ENCODE data around the gene CAMSAP1.
"Not testable (repeated sequence)": the region's sequence is repeated elsewhere in the genome, so short reads cannot be mapped to it uniquely, and the experiment has no call there.

The CAMSAP1 gene

GRCh38 chr9:135916227-135916626 lies 8.9 kb upstream of the CAMSAP1 start:
- Histone ChIP-seq H3K79me1 (replicated peaks; ENCODE audit: low read length, poor library complexity, severe bottlenecking) (peaks cover 25% of the 10 kb centered on the region), H3K4me3 (ENCODE audit: insufficient read depth in 1 of 2, low read depth in 1 of 2, low read length in 2 of 2) (peak overlapping the region in 1 of 2 experiments; percentile 7), H3K9me3 (ENCODE audit: control insufficient read depth, low read length) (peaks cover 49% of the 10 kb centered on the region), H3K36me3 (ENCODE audit: control insufficient read depth in 1 of 2, insufficient read depth in 2 of 2, low read depth in 1 of 2, low read length in 2 of 2) (peaks cover 39 to 49% of the 10 kb centered on the region in 2 experiments)
- 98% methylated on average over 12 of the region's 12 CpGs for WGBS
- H2AFZ ChIP-seq (ENCODE audit: low read depth, low read length); DNase-seq; H2BK12ac ChIP-seq (ENCODE audit: low read length in 2 of 2); H4K91ac ChIP-seq (ENCODE audit: low read length); H3K9ac ChIP-seq (ENCODE audit: low read length); H3K27me3 ChIP-seq (ENCODE audit: control insufficient read depth in 1 of 2, insufficient read depth in 1 of 2, low read length in 2 of 2); H2AK5ac ChIP-seq (ENCODE audit: low read length, severe bottlenecking); H2BK15ac ChIP-seq (ENCODE audit: low read depth, poor library complexity, severe bottlenecking); H3K23ac ChIP-seq (ENCODE audit: low read length in 2 of 2); H3K27ac ChIP-seq (ENCODE audit: low read length, poor library complexity, severe bottlenecking); H3K18ac ChIP-seq (ENCODE audit: low read depth in 1 of 2, low read length in 2 of 2); H3K14ac ChIP-seq (ENCODE audit: low read length in 2 of 2); H4K8ac ChIP-seq (ENCODE audit: low read length); H2BK5ac ChIP-seq (ENCODE audit: low read depth, low read length, poor library complexity, severe bottlenecking); H2BK120ac ChIP-seq (ENCODE audit: low read depth, low read length); H3K4me1 ChIP-seq (ENCODE audit: control insufficient read depth, insufficient read depth, low read depth, low read length); H3K4ac ChIP-seq (ENCODE audit: low read depth in 1 of 2, low read length in 2 of 2); H3K4me2 ChIP-seq (ENCODE audit: low read length, poor library complexity, severe bottlenecking): not testable (repeated sequence)

DNA sequence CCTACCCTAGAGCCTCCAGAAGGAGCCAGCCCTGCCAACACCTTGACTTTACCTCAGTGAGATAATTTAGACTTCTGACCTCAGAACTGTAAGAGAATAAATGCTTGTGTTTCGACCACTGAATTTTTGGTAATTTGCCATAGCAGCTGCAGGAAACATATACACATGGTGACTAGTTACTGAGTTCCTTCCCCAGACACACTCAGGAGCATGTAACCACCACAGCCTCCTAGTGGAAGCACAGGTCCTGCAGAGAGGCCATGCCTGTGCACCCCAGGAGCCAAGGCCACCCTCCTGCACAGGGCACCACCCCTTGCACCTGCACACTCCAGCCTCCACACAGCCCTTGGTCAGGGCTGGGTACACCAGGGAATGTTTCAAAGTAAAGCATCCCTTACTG lies 7.6 kb upstream of the CAMSAP1 start:
- Histone ChIP-seq H3K9me3 (ENCODE audit: control insufficient read depth, low read length) (peaks cover 57% of the 10 kb centered on the region), H3K27me3 (ENCODE audit: control insufficient read depth in 1 of 2, insufficient read depth in 1 of 2, low read length in 2 of 2) (no peaks in the 10 kb centered on the region), H3K14ac (ENCODE audit: low read length in 2 of 2) (no peak overlapping the region), H4K91ac (ENCODE audit: low read length) (no peak overlapping the region), H2BK15ac (ENCODE audit: low read depth, poor library complexity, severe bottlenecking) (no peak overlapping the region), H3K4ac (ENCODE audit: low read depth in 1 of 2, low read length in 2 of 2) (no peak overlapping the region), H2AFZ (ENCODE audit: low read depth, low read length) (no peak overlapping the region), H2AK5ac (ENCODE audit: low read length, severe bottlenecking) (no peak overlapping the region), H3K23ac (ENCODE audit: low read length in 2 of 2) (no peak overlapping the region), H2BK120ac (ENCODE audit: low read depth, low read length) (no peak overlapping the region), H3K36me3 (ENCODE audit: control insufficient read depth in 1 of 2, insufficient read depth in 2 of 2, low read depth in 1 of 2, low read length in 2 of 2) (peaks cover 45 to 62% of the 10 kb centered on the region in 2 experiments), H3K4me2 (ENCODE audit: low read length, poor library complexity, severe bottlenecking) (no peak overlapping the region), H4K8ac (ENCODE audit: low read length) (no peak overlapping the region), H3K18ac (ENCODE audit: low read depth in 1 of 2, low read length in 2 of 2) (no peak overlapping the region), H2BK5ac (ENCODE audit: low read depth, low read length, poor library complexity, severe bottlenecking) (no peak overlapping the region), H3K79me1 (replicated peaks; ENCODE audit: low read length, poor library complexity, severe bottlenecking) (peaks cover 31% of the 10 kb centered on the region), H2BK12ac (ENCODE audit: low read length in 2 of 2) (no peak overlapping the region), H3K9ac (ENCODE audit: low read length) (no peak overlapping the region), H3K4me3 (ENCODE audit: insufficient read depth in 1 of 2, low read depth in 1 of 2, low read length in 2 of 2) (peak overlapping the region in 1 of 2 experiments; percentile 7), H3K27ac (ENCODE audit: low read length, poor library complexity, severe bottlenecking) (no peak overlapping the region), H3K4me1 (ENCODE audit: control insufficient read depth, insufficient read depth, low read depth, low read length) (no peaks in the 10 kb centered on the region)
- no peak for DNase-seq
- 100% methylated on average over 1 of the region's 1 CpG for WGBS

- not testable (repeated sequence) for H4K8ac ChIP-seq (ENCODE audit: low read length); H4K91ac ChIP-seq (ENCODE audit: low read length); H3K4ac ChIP-seq (ENCODE audit: low read depth in 1 of 2, low read length in 2 of 2); H2AFZ ChIP-seq (ENCODE audit: low read depth, low read length); H2BK15ac ChIP-seq (ENCODE audit: low read depth, poor library complexity, severe bottlenecking); H3K4me2 ChIP-seq (ENCODE audit: low read length, poor library complexity, severe bottlenecking); H3K9ac ChIP-seq (ENCODE audit: low read length); H2BK5ac ChIP-seq (ENCODE audit: low read depth, low read length, poor library complexity, severe bottlenecking); DNase-seq; H3K14ac ChIP-seq (ENCODE audit: low read length in 2 of 2); H3K18ac ChIP-seq (ENCODE audit: low read depth in 1 of 2, low read length in 2 of 2); H3K4me3 ChIP-seq (ENCODE audit: insufficient read depth in 1 of 2, low read depth in 1 of 2, low read length in 2 of 2); H2BK12ac ChIP-seq (ENCODE audit: low read length in 2 of 2); H3K23ac ChIP-seq (ENCODE audit: low read length in 2 of 2); H2AK5ac ChIP-seq (ENCODE audit: low read length, severe bottlenecking); H3K27me3 ChIP-seq (ENCODE audit: control insufficient read depth in 1 of 2, insufficient read depth in 1 of 2, low read length in 2 of 2); H3K27ac ChIP-seq (ENCODE audit: low read length, poor library complexity, severe bottlenecking); H2BK120ac ChIP-seq (ENCODE audit: low read depth, low read length)
- whole genome bisulfite sequencing, result 95% methylated on average over 9 of the region's 9 CpGs
- Histone ChIP-seq H3K36me3 (ENCODE audit: control insufficient read depth in 1 of 2, insufficient read depth in 2 of 2, low read depth in 1 of 2, low read length in 2 of 2) (peaks cover 43 to 70% of the 10 kb centered on the region in 2 experiments), H3K9me3 (ENCODE audit: control insufficient read depth, low read length) (peaks cover 40% of the 10 kb centered on the region), H3K79me1 (replicated peaks; ENCODE audit: low read length, poor library complexity, severe bottlenecking) (peaks cover 41% of the 10 kb centered on the region), H3K4me1 (ENCODE audit: control insufficient read depth, insufficient read depth, low read depth, low read length) (peaks cover 11% of the 10 kb centered on the region)
These were observed 3.9 kb upstream of the CAMSAP1 start for GRCh38 chr9:135911233-135911632.

DNA sequence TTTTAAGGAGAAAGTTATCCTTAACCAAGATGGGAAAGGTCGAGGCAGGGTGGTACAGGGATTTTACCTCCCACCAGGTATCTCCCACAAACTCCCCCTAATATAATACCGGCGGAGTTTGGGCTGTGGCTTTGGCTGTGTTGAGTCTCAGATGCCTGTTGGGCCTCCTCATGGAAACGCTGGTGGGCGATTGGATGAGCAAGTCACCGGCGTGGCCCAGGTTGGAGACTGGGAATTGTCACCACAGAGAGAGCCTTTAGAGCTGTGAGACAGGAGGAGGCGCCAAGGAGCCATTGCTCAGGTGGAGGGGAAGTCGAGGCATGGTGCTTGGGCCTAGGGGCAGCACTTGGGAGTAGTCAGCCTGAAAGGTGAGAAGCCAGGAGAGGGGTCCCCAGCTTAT lies 3.4 kb upstream of the CAMSAP1 start:
- Histone ChIP-seq H3K18ac (ENCODE audit: low read depth in 1 of 2, low read length in 2 of 2) (no peak overlapping the region), H4K91ac (ENCODE audit: low read length) (no peak overlapping the region), H2AK5ac (ENCODE audit: low read length, severe bottlenecking) (no peak overlapping the region), H3K23ac (ENCODE audit: low read length in 2 of 2) (no peak overlapping the region), H3K36me3 (ENCODE audit: control insufficient read depth in 1 of 2, insufficient read depth in 2 of 2, low read depth in 1 of 2, low read length in 2 of 2) (peaks cover 41 to 65% of the 10 kb centered on the region in 2 experiments), H3K14ac (ENCODE audit: low read length in 2 of 2) (no peak overlapping the region), H2BK5ac (ENCODE audit: low read depth, low read length, poor library complexity, severe bottlenecking) (no peak overlapping the region), H3K79me1 (replicated peaks; ENCODE audit: low read length, poor library complexity, severe bottlenecking) (peaks cover 41% of the 10 kb centered on the region), H4K8ac (ENCODE audit: low read length) (no peak overlapping the region), H2BK120ac (ENCODE audit: low read depth, low read length) (no peak overlapping the region), H3K9ac (ENCODE audit: low read length) (no peak overlapping the region), H2BK12ac (ENCODE audit: low read length in 2 of 2) (no peak overlapping the region), H3K4me1 (ENCODE audit: control insufficient read depth, insufficient read depth, low read depth, low read length) (peaks cover 11% of the 10 kb centered on the region), H3K27me3 (ENCODE audit: control insufficient read depth in 1 of 2, insufficient read depth in 1 of 2, low read length in 2 of 2) (no peaks in the 10 kb centered on the region), H3K9me3 (ENCODE audit: control insufficient read depth, low read length) (peaks cover 35% of the 10 kb centered on the region), H2AFZ (ENCODE audit: low read depth, low read length) (no peak overlapping the region), H3K4me2 (ENCODE audit: low read length, poor library complexity, severe bottlenecking) (no peak overlapping the region), H3K27ac (ENCODE audit: low read length, poor library complexity, severe bottlenecking) (no peak overlapping the region), H3K4me3 (ENCODE audit: insufficient read depth in 1 of 2, low read depth in 1 of 2, low read length in 2 of 2) (no peak overlapping the region), H2BK15ac (ENCODE audit: low read depth, poor library complexity, severe bottlenecking) (no peak overlapping the region), H3K4ac (ENCODE audit: low read depth in 1 of 2, low read length in 2 of 2) (no peak overlapping the region)
- DNase-seq, result no peak
- WGBS, result 97% methylated on average over 8 of the region's 9 CpGs
